Stimulated activated CD8-positive, alpha-beta memory T cell treated with anti-CD3 and anti-CD28 coated beads, Interleukin-4, amount 100 ng/mL, for 24 hours (primary cell): ENCODE results near the gene NCMAP.
"Not testable (repeated sequence)": the region's sequence is repeated elsewhere in the genome, so short reads cannot be mapped to it uniquely, and the experiment has no call there.

Source experiments
- DNase-seq: peaks from one replicate; pipeline ENCODE4 v3.0.0-alpha.2; 2020; ENCODE audit warnings: low read depth

NCMAP gene, protein sequence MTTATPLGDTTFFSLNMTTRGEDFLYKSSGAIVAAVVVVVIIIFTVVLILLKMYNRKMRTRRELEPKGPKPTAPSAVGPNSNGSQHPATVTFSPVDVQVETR

DNA sequence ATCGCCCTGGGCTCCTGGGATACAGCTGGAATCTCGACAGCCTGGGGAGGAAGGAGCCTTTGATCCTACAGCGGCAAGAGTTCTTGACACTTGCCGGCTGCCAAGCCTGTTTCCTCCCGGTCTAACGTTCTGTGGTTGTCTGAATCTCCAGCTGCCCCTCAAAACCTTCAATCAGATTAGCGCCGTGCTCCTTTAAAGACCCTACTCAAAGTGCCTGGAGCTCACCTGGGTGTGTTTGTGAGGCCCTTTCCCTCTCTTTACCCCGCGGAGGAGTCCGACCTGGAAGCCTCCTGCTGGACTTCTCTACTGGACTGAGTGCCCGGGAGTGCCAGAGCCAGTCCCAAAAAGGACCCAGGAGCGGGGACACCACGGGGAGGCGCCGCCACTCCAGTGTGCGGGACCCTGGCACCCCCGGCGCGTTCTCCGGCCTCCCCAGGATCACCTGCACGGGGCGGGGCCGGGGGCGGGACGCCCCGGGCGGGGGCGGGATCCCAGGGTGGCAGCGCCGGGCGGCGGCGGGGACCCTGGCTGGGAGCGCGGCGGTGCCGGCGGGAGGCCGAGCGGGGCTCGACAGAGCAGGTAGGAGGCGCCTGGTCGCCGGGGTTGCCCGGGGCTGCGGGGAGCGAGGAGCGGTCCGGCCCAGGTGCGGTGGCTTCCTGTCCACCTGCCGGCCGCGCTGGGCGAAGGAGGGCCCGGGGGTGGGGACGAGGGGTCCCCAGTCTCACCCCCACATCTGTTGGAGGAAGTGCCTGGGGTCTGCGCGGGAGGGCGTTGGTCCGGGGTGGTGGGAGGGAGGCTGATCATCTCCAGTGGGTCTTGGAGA is at the start of gene NCMAP:
TSS of gene NCMAP (plus strand) at position 497 of the 823 bp plus-strand sequence. CDS start 39,344 bp downstream, outside the sequence.
- no peak for DNase-seq

- no peak for DNase-seq
These were observed 49.1 kb upstream of the NCMAP start for GRCh38 chr1:24506691-24507381.

DNA sequence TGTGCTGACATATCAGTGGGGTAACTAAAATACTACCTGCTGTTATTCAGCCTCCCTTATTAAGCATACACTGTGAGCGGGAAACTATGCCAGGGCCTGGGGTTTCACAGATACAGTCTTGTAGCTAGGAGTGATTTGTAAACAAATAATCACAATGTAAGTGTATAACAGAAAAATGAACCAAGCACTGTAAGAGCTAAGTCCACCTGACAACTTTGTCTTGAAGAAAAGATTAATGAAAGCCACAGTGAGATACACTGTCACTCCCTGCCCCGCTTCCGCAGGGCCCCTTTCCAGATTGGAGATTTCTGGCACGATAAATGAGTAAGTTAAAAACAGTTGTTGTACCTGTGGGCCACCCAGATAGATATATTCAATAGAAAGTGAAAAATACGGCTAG is 48.5 kb upstream of the NCMAP start:
- no peak for DNase-seq

DNA sequence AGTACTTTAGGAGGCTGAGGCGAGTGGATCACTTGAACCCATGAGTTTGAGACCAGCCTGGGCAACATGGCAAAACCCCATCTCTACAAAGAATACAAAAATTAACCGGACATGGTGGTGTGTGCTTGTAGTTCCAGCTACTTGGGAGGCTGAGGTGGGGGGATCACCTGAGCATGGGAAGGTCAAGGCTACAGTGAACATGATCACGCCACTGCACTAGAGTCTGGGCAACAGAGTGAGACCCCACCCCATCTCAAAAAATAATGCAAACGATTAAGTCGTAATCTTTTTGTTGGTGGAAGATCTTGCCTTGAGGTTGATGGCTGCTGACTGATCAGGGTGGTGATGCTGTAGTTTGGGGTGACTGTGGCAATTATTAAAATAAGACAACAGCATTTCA is 47.0 kb upstream of the NCMAP start:
- no peak for DNase-seq

DNA sequence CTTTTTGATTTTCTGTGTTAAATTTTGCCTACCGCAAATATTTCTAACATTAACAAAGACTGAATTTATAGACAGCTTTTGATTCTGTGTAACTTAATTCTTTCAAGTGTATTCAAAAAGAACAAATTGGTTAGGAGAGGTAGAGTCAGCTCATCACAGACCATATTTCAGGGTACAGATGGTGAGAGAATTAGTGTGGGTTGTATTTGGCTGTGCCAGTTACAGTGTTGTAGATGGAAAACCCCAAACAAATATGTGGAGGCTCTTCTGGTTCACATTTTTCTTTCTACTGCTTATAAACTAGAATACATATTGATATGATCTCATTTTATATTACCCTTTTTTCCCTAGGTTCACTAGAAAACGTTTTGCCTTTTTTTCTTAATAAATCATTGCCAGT is 42.2 kb upstream of the NCMAP start:
- DNase-seq: no peak

GRCh38 chr1:24514946-24515345 is 40.9 kb upstream of the NCMAP start:
- DNase-seq: no peak

- DNase-seq: not testable (repeated sequence)
These were observed 40.1 kb upstream of the NCMAP start for GRCh38 chr1:24515671-24516209.

GRCh38 chr1:24516506-24516905 is 39.4 kb upstream of the NCMAP start:
- no peak for DNase-seq

DNA sequence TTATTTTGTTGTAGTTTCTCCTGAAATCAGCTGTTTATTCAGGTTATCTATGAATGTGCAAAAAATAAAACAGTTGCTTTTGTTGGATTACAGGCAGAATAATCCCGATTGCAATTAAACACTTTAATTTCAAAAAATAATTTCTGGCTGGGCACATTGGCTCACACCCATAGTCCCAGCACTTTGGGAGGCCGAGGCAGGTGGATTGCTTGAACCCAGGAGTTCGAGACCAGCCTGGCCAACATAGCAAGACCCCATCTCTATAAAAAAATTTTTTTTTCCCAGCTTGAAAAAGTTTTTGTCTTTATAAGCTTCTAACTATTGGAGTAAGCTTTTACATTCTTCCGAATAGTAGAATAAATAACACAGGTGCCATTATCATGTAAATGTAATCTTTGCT is 38.0 kb upstream of the NCMAP start:
- DNase-seq: no peak

GRCh38 chr1:24520282-24520681 is 35.6 kb upstream of the NCMAP start:
- DNase-seq: not testable (repeated sequence)

DNA sequence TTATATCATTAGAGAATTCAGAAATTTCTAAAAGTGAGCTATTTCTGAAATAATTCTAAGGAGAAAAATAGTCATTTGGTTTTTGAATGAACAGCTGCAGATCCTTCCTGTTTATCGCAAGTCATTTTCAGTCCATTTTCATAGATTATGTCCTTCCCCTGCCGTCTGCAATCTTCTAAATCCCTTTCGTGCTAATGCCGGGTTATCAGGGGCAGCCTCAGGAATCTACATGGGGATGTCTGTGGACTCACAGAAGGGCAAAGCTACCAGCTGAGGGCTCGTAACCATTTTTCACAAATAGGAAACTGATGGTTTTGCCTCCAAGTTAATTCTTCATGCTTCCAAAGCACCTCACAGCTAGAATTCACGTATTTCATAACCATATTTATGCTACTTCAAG is 30.3 kb upstream of the NCMAP start:
- no peak for DNase-seq

GRCh38 chr1:24526045-24526444 is 29.8 kb upstream of the NCMAP start:
- no peak for DNase-seq

DNA sequence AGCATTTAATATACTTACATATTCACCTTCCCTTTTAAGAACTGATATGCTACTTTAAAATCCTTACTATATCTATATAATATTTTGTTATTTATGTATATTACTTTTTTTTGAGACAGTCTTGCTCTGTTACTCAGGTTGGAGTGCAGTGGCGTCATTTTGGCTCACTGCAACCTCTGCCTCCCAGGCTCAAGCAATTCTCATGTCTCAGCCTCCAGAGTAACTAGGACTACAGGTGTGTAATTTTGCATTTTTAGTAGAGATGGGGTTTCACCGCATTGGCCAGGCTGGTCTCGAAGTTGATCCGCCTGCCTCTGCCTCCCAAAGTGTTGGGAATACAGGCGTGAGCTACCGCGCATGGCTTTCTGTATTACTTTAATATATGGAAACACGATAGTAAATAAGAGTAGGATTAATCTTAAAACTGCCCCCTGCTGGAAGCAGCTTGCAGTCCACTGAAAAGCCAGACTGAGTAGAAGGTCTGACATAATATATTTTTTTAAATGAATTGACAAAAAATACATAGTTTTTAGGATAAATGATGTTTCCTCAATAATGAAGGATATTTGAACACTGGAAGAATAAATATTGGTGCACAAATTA is 28.8 kb upstream of the NCMAP start:
- DNase-seq: no peak

DNA sequence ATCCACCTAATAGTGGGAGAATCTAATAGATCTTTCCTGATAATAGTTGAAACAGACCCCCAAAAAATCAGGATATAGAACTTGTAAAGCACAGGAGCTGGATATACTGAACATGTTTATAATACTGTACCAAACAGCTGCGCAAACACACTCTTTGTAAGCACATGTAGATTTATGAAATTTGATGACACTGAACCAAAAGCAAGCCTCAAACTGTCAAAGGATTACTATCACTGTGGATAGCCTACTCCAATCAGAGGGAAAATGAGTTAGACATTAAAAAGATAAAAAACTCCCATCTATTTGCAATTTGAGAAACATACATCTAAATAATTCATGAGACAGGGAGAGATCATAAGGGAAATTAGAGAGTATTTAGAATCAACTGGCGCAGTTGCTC is 27.1 kb upstream of the NCMAP start:
- DNase-seq: no peak

DNA sequence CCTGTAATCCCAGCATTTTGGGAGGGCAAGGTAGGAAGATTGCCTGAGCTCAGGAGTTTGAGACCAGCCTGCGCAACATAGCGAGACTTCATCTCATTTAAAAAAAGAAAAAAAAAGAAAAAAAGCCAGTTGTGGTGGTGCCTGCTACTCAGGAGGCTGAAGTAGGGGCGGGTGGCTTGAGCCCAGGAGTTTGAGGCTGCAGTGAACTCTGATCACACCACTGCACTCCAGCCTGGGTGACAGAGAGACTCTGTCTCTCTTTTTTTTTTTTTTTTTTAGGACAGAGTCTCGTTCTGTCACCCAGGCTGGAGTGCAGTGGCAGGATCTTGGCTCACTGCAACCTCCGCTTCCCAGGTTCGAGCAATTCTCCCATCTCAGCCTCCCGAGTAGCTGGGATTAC is 26.6 kb upstream of the NCMAP start:
- not testable (repeated sequence) for DNase-seq

GRCh38 chr1:24535021-24535424 is 20.9 kb upstream of the NCMAP start:
- peak; percentile 54 for DNase-seq

GRCh38 chr1:24535778-24536177 is 20.1 kb upstream of the NCMAP start:
- no peak for DNase-seq

DNA sequence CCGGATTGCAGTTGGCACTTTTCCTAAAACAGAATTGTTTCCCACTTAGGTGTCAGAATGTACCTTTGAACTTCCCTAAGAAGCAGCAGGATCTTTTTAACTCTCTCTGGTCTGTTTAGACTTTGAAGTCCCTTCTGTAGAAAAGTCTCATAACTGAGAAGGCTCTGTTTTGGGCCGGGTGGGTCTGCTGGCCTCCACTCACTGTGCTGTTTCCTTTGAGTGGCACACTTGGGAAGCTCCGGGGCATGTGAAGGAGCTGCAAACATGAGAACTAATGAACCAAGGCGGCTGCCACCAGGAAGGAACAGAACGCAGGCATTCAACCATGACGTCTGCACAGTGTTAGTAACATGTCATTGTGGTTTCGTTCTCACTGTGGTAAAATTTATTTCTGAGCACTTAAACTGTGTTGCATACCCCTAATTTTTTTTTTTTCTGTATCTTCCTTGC is 19.5 kb upstream of the NCMAP start:
- peak; percentile 36 for DNase-seq

GRCh38 chr1:24540051-24540905 is 15.6 kb upstream of the NCMAP start:
- no peak for DNase-seq

GRCh38 chr1:24540906-24541710 is 14.8 kb upstream of the NCMAP start:
- DNase-seq: no peak
